NB4 (cell line): ENCODE data around the gene ZNF358.

Source experiments
- CTCF ChIP-seq: IDR thresholded peaks from one replicate; pipeline ENCODE4 v1.5.1; 2012; ENCODE audit warnings: low read depth, low read length
- MAX ChIP-seq: IDR thresholded peaks from 2 replicates; pipeline ENCODE4 v1.6.1; 2011; ENCODE audit warnings: low read depth, low read length
- MYC ChIP-seq: IDR thresholded peaks from 2 replicates; pipeline ENCODE4 v1.6.1; 2011; ENCODE audit warnings: low read depth, low read length
- POLR2A ChIP-seq: IDR thresholded peaks from 2 replicates; pipeline ENCODE4 v1.6.1; 2011; ENCODE audit warnings: mild to moderate bottlenecking; ENCODE audit not compliant: insufficient read length; ENCODE audit errors: extremely low read depth

GRCh38 chr19:7516333-7516732 is 430 bp downstream of the ZNF358 start:
- TF ChIP-seq CTCF = no peak
- TF ChIP-seq POLR2A = no peak
- no peak for TF ChIP-seq MAX
- no peak for TF ChIP-seq MYC
